ENCODE measurements around the gene MRPL10.

- TF ChIP-seq CTCF (IDR thresholded peaks at IDR 0.05) (no peak), EP300 (IDR thresholded peaks at IDR 0.05) (no peak), POLR2A (IDR thresholded peaks at IDR 0.05) (no peak)
These were observed 47.8 kb upstream of the MRPL10 start for GRCh38 chr17:47879028-47879585.

All from tibial nerve (tissue), 4 donors.